ENCODE measurements around the gene HSF4.

HSF4 gene

GRCh38 chr16:67158637-67159600 lies 5.6 kb upstream of the HSF4 start:
- TF ChIP-seq L3MBTL2 (conservative IDR thresholded peaks at IDR 0.05), result peak; percentile 15
- no peak for TF ChIP-seq PKNOX1 (IDR thresholded peaks at IDR 0.05)
- TF ChIP-seq NFRKB (IDR thresholded peaks at IDR 0.05), result no peak
- ChIA-PET POLR2A (interaction anchor here (0.6 to 1.9 kb wide), 6 partner anchors 16 to 146 kb away, joined by 3 to 6 read pairs (median 3); no protein-coding TSS in a partner anchor), CTCF (interaction anchor here (0.7 to 3.1 kb wide), 4 partner anchors 11 to 264 kb away, joined by 3 to 19 read pairs (median 6); partner anchors contain the start of gene NOL3)
- no peak for DNase-seq (ENCODE audit: extremely low spot score)

- CTCF ChIA-PET, result interaction anchor here (3.1 kb wide), 1 partner anchor 8 kb away, joined by 19 read pairs; the partner anchor contains the start of gene NOL3
- POLR2A ChIA-PET, result interaction anchor here (0.9 kb wide), 1 partner anchor 9 kb away, joined by 6 read pairs; the partner anchor contains the start of gene NOL3
- no peak for DNase-seq (ENCODE audit: extremely low spot score)
- TF ChIP-seq ARNT (IDR thresholded peaks at IDR 0.05) (no peak), BHLHE40 (IDR thresholded peaks at IDR 0.05; ENCODE audit: borderline replicate concordance) (no peak), SP1 (IDR thresholded peaks at IDR 0.05) (no peak), CTBP1 (IDR thresholded peaks at IDR 0.05; ENCODE audit: borderline replicate concordance) (no peak), HDGF (IDR thresholded peaks at IDR 0.05; ENCODE audit: borderline replicate concordance) (no peak), SUZ12 (IDR thresholded peaks at IDR 0.05) (no peak), LEF1 (IDR thresholded peaks at IDR 0.05; ENCODE audit: borderline replicate concordance) (no peak)
Observed at GRCh38 chr16:67161595-67162058, 2.9 kb upstream of the HSF4 start.

- TF ChIP-seq HDGF (IDR thresholded peaks at IDR 0.05; ENCODE audit: borderline replicate concordance) (no peak), CTBP1 (IDR thresholded peaks at IDR 0.05; ENCODE audit: borderline replicate concordance) (no peak), L3MBTL2 (conservative IDR thresholded peaks at IDR 0.05) (no peak), BHLHE40 (IDR thresholded peaks at IDR 0.05; ENCODE audit: borderline replicate concordance) (no peak), SUZ12 (IDR thresholded peaks at IDR 0.05) (no peak), FOXA1 (IDR thresholded peaks at IDR 0.05) (no peak), ZNF384 (IDR thresholded peaks at IDR 0.05) (no peak), ELF4 (IDR thresholded peaks at IDR 0.05) (no peak), TARDBP (IDR thresholded peaks at IDR 0.05) (no peak), ARNT (IDR thresholded peaks at IDR 0.05) (no peak), FOXM1 (IDR thresholded peaks at IDR 0.05; ENCODE audit: borderline replicate concordance) (no peak), LEF1 (IDR thresholded peaks at IDR 0.05; ENCODE audit: borderline replicate concordance) (no peak), SP1 (IDR thresholded peaks at IDR 0.05) (no peak), PKNOX1 (IDR thresholded peaks at IDR 0.05) (no peak), NFRKB (IDR thresholded peaks at IDR 0.05) (no peak), FOXK2 (IDR thresholded peaks at IDR 0.05) (no peak)
- POLR2A ChIA-PET, result interaction anchor here (0.9 kb wide), 1 partner anchor 8 kb away, joined by 6 read pairs; the partner anchor contains the start of gene NOL3
- DNase-seq (ENCODE audit: extremely low spot score), result no peak
- CTCF ChIA-PET, result interaction anchor here (0.6 kb wide), 1 partner anchor 13 kb away, joined by 3 read pairs; no protein-coding TSS in a partner anchor
Observed at GRCh38 chr16:67162506-67163163, 1.9 kb upstream of the HSF4 start.

GRCh38 chr16:67163164-67163998 lies 1.2 kb upstream of the HSF4 start:
- CTCF ChIA-PET, result interaction anchor here (0.6 kb wide), 1 partner anchor 12 kb away, joined by 3 read pairs; no protein-coding TSS in a partner anchor
- TF ChIP-seq L3MBTL2 (conservative IDR thresholded peaks at IDR 0.05) (no peak), NFRKB (IDR thresholded peaks at IDR 0.05) (no peak), LEF1 (IDR thresholded peaks at IDR 0.05; ENCODE audit: borderline replicate concordance) (no peak), SP1 (IDR thresholded peaks at IDR 0.05) (no peak), FOXA1 (IDR thresholded peaks at IDR 0.05) (no peak), CTBP1 (IDR thresholded peaks at IDR 0.05; ENCODE audit: borderline replicate concordance) (no peak), FOXK2 (IDR thresholded peaks at IDR 0.05) (no peak)
- no peak for DNase-seq (ENCODE audit: extremely low spot score)
- POLR2A ChIA-PET, result no interaction called here

GRCh38 chr16:67163999-67164558 lies 466 bp upstream of the HSF4 start:
- CTCF ChIA-PET, result no interaction called here
- no peak for DNase-seq (ENCODE audit: extremely low spot score)
- no peak for TF ChIP-seq ZNF384 (IDR thresholded peaks at IDR 0.05)
- TF ChIP-seq TARDBP (IDR thresholded peaks at IDR 0.05), result no peak
- TF ChIP-seq SP1 (IDR thresholded peaks at IDR 0.05), result no peak
- TF ChIP-seq FOXM1 (IDR thresholded peaks at IDR 0.05; ENCODE audit: borderline replicate concordance), result no peak
- no peak for TF ChIP-seq LEF1 (IDR thresholded peaks at IDR 0.05; ENCODE audit: borderline replicate concordance)
- no peak for TF ChIP-seq CTBP1 (IDR thresholded peaks at IDR 0.05; ENCODE audit: borderline replicate concordance)
- TF ChIP-seq ARNT (IDR thresholded peaks at IDR 0.05), result no peak
- TF ChIP-seq SUZ12 (IDR thresholded peaks at IDR 0.05), result no peak
- TF ChIP-seq ELF4 (IDR thresholded peaks at IDR 0.05), result no peak
- no peak for TF ChIP-seq FOXK2 (IDR thresholded peaks at IDR 0.05)
- no peak for TF ChIP-seq L3MBTL2 (conservative IDR thresholded peaks at IDR 0.05)
- no peak for TF ChIP-seq PKNOX1 (IDR thresholded peaks at IDR 0.05)
- no peak for TF ChIP-seq FOXA1 (IDR thresholded peaks at IDR 0.05)
- TF ChIP-seq HDGF (IDR thresholded peaks at IDR 0.05; ENCODE audit: borderline replicate concordance), result no peak
- TF ChIP-seq NFRKB (IDR thresholded peaks at IDR 0.05), result no peak
- POLR2A ChIA-PET, result no interaction called here
